SKM-1 (cell line): ENCODE measurements around the gene NXPH4.

Source experiments
- DNase-seq: peaks from one replicate; lab custom pipeline; 2025; ENCODE audit not compliant: unreplicated experiment; lab: John Stamatoyannopoulos, UW

NXPH4 gene

DNA sequence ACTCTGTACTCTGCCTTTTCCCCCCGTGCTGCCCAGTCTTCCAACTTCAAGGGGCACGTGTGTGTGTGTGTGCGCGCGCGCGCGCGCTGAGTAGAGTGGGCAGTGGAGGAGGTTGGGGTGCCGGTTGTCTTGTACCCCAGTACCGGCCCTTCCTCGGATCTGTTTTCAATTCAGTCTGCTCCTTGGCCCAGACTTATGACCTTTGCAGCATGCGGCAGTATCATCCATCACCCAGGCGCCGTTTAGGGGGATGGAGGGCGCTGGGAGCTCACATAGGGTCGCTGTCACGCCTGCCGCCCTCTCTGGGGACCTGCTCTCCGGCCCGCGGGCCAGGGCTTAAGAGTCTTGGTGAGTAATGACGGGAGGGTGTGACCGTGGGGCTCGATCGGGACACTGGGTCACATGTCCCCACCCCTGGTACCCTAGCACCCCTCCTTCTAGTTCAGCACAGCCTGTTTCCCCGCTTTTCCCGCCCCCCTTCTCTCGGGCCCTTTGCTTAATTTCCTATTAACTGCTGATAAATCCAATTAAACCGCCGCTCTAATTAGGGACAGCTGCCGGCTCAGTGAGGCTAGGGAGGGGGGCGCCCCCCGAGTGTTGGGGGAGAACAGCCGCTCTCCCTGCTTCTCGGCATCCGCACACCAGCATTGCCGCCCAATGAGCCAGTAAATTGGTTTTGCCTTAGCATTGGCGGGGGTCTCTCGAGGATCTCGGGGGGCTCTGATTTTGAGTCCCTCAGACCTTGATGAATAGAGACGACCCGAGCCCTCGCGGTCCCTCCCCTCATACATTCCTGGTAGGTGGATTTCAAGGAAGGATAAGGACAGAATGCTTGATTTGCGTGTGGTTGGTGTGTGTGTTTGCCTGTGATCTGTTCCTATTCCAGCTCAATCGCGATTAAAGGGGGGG is 25.1 kb downstream of the NXPH4 start:
- DNase-seq: no peak

DNA sequence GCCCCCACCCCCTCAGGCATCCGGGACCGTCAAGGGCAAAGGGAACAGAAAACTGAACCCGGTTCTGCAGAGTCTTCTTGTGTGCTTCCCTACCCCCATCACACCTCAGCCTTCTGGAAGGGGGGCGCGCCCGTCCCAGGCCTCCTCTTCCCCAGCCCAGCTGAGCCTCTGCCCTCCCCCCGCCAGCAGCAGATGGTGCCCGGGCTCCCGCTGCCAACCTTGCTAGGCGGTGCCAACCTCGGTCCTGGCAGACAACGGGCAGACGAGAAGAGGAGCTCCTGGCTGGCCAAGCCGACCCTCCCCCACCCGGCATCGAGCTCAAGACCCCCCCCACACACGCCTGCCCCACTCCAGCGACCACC is 25.7 kb downstream of the NXPH4 start:
- no peak for DNase-seq

DNA sequence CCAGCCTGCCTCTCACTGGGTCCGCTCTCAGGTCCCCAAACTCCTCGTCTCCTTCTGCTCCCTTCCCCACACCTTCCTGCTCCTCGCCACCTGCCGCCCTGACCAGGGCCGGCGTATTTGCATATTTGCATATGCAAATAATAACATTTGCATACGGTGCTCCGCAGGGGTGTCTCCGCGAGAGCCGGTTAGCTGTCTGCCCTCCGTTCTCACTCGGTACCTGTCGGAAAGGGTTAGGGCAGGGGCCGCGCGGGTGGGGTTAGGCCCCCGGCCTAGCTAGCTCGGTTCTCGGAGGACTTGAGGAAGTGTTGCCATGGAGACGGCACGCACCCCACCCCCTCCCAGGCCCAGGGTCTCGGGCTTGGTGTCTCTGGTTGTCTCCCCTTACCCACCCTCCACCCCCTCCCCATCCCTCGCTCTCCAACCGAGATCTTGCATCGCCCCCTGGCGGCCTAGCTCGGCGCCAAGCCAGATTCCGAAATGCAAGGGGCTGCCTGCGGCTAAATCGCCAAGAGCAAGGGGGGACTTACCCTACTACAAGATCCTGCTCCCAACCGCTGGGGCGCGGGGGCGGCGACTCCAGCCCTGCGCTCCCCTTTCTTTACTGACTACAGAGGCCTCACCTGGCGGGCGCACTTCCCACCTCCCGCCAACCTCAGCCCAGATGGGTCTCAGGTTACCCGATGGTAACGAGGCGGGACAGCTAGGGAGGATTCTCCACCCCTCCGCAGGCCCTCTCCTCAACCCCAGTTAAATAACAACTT is 26.3 kb downstream of the NXPH4 start:
- no peak for DNase-seq

DNA sequence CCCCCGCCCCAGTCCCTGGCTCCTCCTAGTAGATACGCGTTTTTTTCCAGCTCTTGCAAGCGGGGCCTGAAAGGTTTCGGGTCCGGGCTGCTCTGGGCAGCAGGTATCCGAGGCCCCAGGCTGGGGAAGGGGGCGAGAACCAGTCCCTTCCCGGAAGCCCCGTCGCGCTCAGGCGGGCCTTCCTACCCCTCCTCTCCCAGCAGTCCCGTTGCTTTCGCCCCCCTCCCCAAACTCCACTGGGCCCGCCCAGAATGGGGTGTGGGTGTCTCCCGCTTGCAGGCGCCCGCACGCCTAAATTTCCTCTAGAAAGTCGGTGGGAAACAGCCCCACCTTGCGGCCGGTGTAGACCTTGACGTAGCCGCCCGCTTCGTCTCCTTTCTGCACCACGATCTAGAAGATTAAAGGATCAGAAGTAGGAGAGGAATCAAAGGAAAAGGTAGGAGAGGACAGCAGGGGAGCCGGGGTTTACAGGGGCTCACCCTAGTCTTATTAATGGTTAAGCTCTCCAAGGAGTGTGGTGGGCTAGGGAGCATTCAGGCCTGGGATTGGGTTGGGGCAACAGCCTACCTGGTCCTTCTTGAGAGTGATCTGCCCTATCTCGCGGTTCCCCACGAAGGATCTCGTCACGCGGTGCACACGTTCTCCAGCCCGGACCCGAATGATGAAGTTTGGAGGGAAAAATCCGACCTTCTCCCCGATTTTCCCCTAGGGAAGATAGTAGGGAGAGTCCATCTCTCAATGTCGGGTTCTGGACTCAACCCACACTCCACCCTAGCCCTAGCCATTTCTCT is 27.1 kb downstream of the NXPH4 start:
- DNase-seq: no peak

DNA sequence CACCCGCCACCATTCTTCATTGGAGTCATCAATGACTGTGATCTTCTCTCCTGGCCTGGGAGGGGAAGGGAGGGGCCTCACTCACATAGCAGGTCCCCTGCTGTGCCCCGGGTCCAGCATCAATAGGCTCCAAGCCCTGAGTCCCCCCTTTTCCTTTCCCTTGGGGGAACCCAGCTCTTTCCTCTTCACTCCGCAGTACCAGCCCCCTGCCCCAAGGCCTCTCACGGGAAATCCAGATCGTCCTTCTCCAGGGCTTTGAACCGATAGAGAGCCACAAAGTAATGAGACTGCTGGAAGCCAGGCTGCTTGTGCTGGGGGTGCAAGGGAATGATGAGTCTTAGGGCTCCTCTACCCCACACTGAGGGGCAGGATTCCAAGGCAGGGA is 27.7 kb downstream of the NXPH4 start:
- DNase-seq: no peak

DNA sequence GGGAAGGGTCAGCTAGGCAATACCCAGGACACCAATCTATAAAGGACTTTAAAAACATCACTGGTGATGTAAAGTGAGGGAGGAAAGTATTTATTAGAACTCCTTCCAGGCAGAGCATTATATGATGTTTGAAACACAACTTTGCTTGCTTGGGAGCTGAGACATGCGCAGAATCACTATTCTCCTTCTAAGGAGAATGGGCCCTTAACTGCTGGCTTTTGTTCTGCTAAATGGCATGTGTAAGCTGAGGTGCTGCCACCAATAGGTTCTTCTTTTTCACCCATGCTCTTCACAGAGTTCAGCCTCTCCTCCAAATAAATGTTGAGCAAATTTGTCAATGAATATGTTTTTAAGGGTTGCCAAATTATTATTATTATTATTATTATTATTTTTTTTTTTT is 30.4 kb downstream of the NXPH4 start:
- DNase-seq: no peak

DNA sequence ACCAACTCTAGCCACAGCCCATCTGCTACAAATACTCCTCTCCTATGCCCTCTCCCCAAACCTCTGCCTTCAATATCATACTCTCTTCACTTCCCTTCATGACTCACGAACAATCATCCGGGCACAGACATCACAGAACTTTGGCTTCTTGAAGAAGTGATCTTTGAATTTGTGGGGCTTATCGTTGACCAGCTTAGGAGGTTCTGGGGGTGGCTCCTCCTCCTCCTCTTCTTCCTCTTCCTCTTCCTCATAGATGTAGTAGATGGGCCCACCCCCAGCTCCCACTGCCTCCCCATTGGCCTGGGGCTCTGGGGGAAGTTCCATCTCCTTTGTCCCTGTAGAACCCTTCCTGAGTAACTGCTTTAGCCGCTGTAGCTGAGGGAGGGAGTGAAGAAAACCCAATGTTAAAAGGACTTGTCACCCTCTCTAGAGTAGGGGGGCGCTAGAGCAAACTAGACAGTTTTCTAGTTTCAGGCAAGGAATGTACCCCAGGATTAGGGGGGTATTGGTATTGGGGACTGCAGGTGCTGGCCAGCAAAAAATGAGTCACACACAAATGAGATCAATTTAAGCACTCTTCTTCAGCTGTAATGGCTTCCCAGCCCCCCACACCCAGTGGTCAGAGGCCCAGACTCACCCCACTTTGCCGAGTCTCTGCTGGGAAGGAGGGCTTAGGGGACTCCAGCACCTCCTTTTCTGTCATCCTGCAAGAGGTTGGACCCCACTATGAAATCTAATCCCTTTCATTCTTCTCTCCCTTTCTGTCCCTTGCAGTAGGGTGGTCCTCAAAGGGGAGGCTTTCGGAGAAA is 32.5 kb downstream of the NXPH4 start:
- DNase-seq: peak; percentile 67

DNA sequence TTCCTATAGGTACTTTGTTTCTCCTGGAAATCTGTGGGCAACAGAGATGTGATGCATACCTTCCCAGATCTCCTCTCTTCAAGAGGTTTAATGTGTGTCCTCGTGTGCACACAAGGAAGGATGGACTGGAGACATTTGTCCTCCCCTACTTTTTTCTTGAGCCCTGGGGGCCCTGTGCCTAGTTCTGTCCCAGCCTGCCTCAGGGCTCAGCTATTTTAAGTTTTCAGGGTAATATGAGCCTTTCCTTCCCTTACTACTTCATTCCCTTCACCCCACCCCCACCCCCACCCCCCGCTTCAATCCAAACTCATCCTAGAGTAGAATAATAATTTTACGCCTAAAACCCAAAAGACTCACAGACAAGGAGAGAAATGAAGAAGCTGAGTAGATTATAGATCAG is 33.9 kb downstream of the NXPH4 start:
- no peak for DNase-seq

DNA sequence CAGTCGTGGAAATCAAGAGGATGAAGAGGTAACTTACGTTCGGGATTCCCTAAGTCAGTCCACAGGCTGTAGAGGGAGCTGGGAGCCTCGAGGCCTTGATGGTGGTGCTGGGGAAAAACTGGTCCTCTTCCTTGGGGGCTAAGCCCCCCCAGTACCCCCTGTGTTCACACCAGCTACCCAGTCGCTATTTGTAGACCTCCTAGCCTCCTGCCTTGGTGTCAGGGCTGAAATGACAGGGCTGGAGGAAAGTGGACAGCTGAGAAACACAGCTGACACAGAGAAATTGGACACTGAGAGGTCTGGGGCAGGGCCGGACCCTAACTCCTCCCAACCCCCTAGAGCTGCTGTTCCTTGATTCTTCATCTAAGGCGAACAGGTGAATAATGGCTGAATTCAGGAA is 34.4 kb downstream of the NXPH4 start, which contains the start of gene STAC3:
STAC3 (minus strand) TSS at position 232 of the 400 bp plus-strand sequence. CDS start 1,551 bp downstream, outside the sequence.
- DNase-seq: no peak

DNA sequence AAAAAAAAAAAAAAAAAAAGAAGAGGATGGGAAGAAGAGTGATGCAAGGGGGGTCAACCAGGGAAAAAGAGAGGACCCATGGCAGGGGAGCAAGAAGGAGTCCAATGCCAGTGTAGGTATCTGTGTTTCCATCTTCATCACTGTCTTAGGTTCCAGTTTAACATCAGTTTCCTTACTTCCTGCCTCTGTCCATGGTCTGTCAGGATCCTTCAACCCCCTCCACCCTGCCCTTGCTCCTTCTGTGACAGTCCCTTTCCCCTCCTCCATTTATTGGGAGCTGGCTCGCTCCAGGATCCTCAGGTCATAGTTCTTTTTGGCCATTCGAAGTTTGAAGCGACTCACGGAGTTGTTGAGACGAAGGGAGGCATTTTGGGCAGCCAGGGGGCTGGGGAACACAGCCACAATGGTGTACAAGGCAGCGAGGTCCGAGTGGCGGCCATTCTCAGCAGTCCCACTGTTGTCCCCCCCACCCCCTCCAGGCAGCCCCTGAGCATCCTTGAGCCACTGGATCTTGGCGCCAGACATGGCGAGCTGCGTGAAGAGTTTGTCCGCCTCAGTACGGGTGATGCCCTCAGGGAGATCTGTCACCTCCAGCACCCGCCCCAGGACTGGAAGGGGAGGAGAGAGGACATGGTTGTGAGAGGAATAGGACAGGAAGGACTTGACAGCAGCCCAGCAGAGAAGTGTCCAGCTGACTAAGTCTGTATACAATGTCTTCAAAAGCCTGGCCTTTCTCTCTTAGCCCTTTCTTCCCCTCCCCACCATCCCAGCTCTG is 38.1 kb downstream of the NXPH4 start:
- no peak for DNase-seq

DNA sequence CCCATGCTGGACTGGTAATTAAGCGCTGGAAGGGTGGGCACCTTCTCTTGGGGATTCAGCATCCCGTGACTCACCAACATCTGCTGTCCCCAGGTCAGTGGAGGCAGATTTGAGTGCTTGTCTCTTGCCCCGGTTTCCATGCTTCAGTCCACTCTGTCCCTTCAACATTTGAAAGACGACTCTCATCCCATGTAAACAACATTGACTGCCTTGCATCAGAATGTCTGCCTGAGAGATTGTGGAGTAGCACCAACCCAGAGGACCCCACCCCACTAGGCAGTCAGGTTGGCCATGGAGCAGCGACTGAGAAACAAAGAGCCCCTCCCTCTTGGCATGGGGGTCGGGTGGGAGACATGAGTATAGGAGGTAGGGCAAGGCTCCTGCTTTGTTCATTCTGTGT is 39.3 kb downstream of the NXPH4 start:
- DNase-seq: no peak

DNA sequence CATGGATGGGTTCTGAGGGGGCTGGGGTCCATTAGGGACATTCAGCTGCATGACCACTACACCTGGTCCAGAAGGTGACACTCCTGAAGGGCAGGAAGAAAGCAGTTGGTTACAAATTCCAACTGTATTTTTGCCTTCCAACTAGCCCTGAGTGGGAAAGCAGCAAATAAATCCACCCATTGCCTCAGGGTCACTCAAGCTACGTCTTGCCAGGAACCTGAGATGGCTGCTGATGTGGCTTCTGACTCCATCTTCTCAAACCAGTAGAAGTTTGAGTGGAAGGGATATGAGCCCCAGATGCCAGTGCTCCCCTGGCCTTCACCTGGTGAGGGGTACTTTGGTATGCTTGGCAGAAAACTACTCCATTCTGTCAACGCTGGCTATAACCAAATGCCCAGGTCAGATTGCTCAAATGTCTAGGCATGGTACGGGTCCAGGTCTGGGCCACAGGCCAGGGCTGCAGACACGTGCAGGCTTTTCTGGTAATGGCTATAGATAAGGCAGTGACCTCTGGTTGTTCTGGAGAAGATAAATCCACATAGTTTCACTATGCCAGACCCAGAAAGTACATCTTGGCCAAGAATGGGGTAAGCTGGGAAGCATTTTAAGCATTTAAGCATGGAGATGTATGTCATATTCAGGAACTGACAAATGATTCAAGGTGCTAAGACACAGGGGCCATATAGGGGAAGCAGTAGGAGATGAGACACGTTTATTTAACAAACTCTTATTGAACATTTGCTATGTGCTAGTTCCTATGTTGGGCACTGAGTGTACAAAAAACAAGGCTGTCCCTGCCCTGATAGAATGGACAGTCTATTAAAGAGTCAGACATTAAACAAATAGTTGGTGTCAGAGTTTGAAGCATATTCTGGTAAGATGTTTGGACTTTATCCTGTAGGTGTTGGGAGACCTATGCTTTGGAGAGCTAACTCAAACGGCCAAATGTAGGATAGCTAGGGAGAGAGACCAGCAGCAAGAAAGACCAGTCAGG is 42.7 kb downstream of the NXPH4 start:
- DNase-seq: no peak

DNA sequence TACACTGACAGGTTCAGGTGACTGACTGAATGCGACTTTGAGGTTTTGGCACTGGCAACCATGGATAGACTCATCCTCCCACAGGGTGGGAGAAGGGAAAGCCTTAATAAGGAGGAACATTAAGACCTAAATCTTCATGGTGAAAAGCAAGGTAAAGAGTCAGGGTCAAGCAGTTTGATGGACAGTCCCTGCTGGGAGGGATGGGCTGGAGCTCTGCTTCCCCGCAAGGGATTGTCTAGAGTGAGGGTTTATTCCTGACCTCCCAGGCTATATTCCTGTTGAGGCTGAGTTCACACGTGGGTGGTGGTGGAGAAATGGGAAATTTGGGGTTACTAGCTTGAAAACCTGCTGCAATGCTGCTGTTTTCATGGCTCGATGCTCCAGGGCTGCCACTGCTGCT is 43.8 kb downstream of the NXPH4 start:
- no peak for DNase-seq

DNA sequence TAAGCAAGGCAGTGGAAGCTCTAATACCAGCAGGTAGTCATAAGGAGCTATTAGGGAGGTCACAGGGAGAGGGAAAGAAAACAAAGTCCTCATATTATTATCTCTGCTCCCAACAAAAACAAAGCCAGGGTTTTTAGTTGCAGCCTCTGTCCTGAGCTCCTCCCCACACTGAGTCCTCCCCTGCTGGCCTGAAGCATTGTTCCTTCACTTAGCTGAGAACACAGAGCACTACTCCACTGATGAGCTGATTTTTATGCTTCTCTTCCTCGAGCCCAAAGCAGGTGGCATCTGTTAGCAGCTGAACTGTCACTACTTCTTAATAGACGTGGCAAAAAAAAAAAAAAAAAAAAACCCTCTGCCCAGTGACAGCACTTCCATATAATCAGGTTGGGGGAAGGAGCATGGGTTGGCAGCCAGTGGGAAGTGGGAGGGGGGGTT is 44.9 kb downstream of the NXPH4 start:
- DNase-seq: no peak

DNA sequence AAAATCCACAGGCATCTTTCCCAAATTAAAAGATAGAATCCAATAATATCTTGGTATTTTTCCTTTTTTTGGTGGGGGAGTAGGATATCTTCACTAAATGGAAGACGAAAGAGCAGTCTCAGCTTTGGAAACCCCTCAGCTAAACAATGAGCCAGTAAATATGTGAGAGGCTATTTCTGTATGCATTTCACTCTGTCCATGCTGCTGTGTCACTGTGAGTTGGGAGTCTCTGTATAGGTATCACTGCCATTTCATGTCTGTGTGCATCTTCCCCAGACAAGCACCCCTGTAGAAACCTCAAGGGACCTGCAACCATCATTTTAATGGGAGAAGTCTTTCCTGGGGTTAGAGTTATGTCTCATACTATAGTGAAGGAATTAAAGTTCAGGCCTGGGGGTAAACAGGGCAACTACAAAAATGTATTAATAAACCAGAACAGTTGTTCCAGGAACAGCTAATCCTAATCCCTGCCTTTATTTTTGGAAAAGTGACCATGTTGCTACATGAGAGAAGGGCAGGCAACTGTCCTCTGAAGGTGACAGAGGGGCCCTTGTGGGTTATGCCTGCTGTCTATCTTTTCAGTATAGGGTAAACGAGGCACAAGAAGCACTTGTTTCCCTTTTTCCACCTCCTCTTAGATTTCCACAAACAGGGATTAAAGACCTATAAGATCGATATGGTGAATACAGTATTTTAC is 45.7 kb downstream of the NXPH4 start:
- DNase-seq: no peak

DNA sequence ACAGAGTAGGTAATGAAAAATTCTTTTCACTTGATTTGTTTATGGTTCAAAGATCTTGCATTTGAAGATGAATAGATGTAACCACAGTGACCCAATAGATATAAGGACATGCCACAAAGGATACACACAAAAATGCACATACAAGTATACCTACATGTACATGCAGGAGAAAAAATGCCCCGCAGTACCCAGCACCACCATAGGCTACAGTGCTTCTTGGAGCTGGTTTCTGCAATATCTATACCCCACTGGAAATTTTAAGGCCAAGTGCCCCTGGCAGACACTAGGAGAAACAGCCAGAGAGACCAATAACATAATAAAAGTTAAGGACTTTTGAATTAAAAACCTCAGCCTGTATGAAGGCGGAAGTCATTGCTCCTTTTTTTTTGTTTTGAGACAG is 46.5 kb downstream of the NXPH4 start:
- DNase-seq: no peak

DNA sequence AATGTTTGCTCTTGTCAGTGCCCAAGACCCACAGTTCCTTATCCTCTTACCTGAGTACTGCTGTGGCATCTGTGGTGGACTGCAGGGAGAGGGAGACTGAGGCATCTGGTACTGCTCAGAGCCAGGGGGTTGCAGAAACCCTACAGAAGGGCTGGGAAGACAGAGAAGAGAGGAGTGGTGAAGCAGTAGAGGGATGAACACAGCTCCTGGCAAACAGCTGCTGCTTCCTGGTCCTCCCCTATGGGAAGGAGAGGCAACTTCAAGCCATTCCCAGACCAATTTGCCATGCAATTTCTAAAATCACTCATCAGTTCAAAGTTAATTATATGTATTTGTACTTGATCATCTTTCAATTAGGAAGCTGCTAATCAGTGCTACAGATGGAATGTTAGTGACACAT is 50.1 kb downstream of the NXPH4 start:
- DNase-seq: no peak

DNA sequence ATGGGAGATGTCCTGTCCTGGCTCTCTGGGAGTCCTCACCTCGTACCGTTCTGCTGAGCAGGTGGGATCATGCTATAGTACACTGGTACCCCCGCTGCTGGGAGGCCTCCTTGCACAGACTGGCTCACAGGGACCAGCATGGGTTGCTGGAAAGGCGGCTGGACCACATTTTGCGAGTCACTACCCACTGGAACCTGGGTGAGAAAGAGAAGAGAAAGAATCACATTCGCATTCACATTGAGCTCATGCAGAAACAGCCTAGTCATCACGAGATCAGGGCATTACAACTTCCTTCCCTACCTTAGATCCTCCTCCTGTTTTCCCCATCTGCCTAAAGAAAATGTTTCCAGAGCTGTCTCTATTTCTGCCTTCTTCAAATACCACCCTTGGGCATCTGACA is 51.7 kb downstream of the NXPH4 start:
- no peak for DNase-seq
